HTR-8/SVneo (cell line): ENCODE measurements around the gene C10orf62.

Experiments
- DNase-seq: peaks from one replicate; pipeline ENCODE4 v3.0.0; 2011; ENCODE audit warnings: low spot score, mixed read lengths; ENCODE audit not compliant: insufficient read length
- FAIRE-seq: peaks from 2 replicates; lab custom pipeline; 2011; peaks lifted over from hg19 to GRCh38; lab: Jason Lieb, UNC

Gene C10orf62

DNA sequence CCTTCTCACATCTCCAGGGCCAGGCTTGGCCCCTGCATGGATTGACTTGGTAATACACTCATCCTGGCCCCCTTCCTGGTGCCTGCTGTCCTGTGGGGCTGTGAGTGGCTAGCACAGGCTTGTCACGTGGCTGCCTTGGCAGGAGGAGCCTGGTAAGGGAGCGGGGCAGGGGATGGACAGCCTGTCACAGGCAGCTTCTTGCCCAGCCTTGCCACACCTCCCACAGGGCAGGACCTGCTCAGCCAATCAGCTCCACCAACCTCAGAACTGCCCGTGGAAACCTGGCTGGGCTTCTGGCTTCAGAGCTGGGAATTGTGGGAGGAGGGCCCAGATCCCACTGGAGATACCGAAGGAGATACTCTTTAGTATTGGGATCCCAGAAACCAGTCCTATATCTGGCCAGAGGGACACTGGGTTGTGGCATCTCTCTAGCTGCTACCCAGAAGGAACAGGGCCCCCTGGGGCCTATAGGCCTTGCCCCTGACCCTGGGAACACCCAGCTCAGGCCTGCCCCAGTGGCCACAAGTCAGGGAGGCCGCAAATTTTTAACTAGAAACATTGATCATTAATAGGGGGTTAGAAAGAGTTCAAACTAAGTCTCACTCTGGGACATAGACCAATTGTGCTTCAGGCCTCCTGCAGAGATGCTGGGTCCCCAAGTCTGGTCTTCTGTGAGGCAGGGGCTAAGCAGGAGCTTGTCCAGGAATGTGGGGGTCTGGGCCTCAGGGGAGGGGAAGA is 5.3 kb upstream of the C10orf62 start, which contains the start of gene HOGA1:
TSS of gene HOGA1 (plus strand) at position 330 of the 738 bp plus-strand sequence. CDS start at position 645, 315 bp downstream.
- peak; percentile 94 for DNase-seq
- peak; percentile 94 for FAIRE-seq

DNA sequence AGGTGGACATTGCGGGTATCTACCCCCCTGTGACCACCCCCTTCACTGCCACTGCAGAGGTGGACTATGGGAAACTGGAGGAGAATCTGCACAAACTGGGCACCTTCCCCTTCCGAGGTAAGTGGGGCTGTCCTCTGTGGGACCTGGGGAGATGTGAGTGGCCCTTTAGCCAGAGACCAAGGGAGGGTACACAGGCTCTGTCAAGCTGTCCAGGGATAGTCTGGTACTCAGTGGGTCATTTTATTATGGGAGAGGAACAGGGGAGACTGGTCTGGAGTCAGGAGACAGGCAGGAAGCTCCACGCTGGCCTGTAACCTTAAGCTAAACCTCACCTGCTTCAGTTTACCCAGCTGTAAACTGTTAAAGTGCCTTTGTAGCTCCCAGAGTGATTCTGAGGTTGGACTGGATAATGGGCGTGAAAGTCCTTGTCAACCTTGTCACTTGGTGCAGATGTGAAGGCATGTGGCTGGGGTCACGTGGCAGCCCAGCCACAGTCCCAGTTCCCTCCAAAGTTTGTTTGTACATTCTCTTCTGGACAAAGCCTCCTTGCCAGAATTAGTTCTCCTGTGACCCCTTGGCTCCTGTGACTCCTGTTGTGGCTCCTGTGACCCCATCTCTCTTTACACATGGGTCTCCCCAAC is 4.6 kb upstream of the C10orf62 start:
- DNase-seq (no peak), FAIRE-seq (no peak)

DNA sequence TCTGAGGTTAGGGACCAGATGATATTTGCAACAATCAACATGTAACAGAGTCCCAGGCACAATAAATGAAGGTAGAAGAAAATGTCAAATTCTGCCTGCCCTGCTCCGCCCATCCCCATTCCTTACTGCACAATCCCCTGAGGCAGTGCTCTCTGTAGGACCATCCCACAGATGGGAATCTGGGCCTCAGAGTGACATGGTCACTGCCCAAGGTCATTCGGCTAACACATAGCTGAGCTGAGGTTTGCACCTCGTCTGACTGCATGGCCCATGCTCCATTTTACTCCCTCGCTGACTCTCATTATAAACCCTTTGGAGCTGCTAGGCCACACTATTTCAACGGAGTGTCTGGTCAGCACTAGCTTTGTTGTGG is 4.1 kb upstream of the C10orf62 start:
- DNase-seq (no peak), FAIRE-seq (no peak)

DNA sequence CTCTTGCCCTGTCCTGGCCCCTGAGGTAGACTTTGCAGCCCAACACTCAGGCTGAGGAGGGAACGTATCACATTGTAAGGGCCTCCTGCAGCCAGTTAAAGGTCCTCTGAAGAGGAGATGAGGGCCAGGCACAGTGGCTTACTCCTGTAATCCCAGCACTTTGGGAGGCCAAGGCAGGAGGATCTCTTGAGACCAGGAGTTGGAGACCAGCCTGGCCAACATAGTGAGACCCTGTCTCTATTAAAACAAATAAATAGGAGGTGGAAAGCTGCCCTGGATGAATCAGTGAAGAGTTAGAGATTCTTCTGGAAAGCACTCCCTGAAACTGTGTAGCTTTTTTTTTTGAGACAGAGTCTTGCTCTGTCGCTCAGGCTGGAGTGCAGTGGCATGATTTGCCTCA is 2.3 kb upstream of the C10orf62 start:
- FAIRE-seq (no peak), DNase-seq (no peak)

DNA sequence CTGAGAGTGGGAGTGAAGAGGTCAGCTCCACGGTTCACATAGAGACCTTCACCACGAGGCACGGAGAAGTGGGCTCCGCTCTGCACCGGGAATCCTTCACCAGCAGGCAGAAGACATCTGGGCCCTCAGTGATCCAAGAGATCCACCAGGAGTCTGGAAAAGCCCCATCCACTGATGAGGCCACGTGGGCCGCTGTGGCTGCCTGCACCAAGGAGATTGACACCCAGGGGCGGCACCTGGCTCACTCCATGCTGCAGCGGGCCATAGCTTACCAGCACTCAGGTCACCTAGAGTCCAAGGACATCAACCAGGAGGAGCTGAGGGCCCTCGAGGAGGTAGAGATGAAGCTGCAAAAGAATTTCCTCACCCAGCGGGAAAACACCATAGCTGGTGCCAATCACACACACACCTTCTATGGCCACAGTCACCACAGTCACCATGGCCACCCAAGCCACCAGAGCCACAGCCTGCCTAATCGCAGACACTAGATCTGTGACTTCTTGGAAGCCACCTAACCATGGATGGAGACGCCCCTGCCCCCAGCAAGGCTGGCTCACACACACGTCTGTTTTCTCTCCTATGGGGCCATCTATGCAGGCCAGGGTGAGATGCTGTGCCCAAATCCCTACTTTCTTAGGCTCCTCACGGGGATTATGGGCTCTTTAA is 694 bp downstream of the C10orf62 start:
- DNase-seq = no peak
- no peak for FAIRE-seq

DNA sequence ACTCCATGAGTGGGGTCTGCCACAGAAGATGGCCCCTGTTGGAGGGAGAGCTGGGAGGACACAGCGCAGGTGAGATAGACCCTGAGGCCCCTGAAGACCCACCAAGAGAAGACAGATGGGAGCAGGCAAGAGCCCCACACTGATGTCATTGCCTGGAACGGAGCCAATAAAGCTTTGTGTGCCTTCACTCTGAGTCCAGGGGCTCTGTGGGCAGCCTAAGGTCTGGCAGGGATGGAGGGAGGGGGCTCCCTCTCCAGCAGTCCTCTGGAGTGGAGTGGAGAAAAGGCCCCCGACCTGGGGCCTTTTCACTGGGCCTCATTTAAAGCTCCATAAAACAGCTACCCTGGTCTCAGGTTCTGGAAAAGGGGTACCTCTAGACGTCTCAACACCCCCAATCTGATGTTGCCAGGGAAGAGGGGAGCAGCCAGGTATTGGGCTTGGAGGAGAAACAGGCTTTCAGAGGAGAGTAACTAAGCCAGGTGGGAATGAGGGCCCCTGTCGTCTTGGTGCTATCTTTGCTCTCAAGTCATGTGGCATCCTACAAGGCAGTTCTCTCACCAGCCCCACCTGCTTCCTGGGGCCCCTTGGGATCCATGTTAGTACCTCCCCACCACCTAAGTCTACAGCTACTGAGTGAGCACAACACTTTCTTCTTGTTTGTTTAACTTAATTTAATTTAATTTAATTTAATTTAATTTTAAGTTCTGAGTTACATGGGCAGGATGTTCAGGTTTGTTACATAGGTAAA is 1.4 kb downstream of the C10orf62 start:
- DNase-seq (no peak), FAIRE-seq (no peak)

DNA sequence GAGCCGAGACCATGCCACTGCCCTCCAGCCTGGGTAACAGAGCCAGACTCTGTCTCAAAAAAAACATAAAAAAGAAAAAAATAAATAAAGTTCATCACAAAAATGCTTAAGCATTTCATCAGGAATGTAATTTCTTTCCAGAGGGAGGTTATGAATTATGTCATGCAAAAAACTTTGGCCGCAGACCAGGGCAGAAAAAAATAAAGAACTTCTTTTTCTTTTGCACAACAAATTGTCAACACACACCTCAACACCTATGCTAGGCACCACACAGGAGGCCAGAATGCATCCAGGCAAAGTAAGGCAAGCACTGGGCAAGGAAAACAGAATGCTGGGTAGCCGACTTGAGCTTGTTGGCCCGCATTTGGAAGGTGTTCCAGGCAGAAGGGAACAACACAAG is 3.9 kb downstream of the C10orf62 start:
- no peak for FAIRE-seq
- no peak for DNase-seq

DNA sequence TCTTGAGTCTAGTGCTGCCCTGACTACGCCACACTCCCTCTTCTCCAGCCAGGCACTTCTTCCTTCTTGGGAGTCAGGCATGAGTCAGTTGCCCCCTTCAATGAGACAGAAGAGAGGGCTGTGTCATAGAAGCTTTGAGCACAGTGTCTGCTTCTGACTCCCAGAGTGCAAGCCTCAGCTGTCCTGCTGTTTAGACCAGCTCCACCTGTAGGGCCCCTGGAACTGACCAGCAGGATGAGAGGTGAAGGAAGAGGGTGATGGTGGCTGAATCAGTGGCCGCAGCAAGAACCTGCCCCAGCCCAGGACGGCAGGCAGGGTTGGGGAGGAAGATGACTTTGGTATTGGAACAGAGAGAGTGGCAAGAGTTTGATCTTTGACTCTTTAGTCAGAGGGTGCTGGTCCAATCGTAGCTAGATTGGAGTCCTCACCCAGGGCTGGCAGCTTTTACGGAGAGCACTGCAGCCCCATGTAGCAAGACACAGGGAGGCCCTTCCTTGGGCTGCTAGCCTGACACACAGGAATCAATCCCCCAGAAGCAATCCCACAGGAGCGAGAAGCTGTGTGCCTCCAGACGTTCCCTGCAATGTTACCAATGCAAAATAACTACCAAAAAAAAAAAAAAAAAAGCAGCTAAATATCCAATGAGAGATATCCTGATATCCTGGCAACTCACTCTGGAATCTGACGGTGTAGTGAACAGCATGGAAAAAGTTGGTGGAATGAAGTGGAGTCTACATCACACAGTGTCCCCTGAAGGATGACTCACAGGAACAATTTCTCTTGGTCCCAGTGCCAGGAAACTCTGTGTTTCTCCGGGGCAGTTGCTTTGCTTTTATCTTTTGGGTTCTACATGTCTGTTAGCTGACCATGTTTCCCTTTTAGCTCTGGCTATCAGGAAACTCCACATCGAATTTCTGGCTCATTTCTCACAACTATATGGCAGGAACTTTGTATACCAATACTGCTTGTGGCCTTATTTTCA is 6.9 kb downstream of the C10orf62 start:
- peak; percentile 74 for FAIRE-seq
- peak; percentile 75 for DNase-seq

DNA sequence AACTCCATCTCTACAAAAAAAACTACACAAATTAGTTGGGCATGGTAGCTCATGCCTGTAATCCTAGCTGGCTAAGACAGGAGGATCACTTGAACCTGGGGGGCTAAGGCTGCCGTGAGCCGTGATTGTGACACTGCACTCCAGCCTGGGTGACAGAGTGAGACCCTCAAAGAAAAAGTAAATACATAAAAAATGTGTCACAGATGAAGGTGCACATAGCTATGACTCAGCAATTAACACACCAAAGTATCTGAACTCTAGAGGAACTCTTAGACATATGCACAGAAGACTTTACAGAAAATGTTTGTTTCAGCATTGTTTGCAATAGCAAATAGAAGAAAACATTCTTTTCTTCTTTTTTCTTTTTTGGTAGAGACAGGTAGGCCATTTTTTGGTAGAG is 8.3 kb downstream of the C10orf62 start:
- DNase-seq (no peak), FAIRE-seq (no peak)

DNA sequence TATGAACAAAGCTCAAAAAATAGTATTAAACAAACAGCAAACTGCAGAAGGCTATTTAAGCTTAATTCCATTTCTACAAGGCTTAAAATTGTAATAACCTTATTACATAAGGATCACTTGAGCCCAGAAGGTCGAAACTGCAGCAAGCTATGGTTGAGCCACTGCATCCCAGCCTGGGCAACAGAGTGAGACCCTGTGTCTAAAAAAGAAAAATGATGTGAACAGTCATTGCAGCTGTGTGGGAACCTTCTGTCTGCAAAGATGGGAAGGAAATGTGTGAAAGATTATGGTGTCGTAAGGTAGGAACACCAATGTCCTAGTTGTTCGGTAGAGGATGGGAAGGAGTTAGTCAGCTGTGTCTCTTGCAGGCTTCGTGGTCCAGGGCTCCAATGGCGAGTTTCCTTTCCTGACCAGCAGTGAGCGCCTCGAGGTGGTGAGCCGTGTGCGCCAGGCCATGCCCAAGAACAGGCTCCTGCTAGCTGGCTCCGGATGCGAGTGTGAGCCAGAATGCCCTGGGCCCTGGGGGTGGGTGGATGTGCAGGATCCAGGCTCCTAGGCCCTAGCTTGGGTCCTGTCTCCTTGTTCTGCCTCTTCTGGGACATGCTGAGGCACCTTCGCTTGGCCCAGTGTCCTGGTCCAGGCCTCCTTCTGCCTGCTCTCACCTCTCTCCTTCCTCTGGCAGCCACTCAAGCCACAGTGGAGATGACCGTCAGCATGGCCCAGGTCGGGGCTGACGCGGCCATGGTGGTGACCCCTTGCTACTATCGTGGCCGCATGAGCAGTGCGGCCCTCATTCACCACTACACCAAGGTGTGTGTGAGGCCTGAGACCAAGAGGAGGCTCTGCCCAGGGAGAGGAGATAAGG is 9.1 kb downstream of the C10orf62 start:
- FAIRE-seq = peak; percentile 9
- no peak for DNase-seq

DNA sequence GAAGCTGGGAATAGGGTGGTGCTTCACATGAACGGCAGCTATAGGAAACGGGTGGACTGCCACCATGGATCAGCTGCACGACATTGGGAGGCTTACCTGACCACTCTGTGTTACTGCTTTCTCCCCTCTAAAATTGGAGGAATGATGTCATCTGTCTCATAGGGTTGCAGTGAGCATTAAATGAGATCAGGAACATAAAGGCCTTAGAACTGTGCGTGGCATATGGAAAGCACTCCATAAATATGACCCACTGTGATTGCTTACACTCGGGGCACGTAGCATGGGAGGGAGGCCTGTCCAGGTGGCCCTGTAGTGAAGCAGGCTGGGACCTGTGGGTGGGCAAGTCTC is 9.7 kb downstream of the C10orf62 start:
- FAIRE-seq (no peak), DNase-seq (no peak)

DNA sequence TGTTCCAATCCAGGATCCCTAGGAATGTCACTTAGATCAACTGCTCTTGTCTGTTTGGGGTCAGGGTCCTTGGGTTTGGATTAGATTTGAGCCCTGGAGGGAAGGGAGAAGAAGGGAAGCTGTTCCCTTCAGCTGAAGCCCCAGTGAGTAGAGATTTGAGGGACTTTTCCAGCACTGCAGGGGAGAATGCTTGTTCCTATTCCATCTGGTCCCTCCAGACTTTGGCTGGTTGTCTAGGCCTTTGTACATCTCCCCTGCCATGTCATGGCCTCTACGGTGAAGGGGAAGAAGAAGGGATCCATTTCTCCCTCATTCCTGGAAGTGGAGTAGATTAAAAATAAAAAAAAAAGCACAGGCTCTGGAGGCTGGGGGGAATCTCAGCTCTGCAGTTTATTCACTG is 11.1 kb downstream of the C10orf62 start:
- FAIRE-seq (no peak), DNase-seq (no peak)

DNA sequence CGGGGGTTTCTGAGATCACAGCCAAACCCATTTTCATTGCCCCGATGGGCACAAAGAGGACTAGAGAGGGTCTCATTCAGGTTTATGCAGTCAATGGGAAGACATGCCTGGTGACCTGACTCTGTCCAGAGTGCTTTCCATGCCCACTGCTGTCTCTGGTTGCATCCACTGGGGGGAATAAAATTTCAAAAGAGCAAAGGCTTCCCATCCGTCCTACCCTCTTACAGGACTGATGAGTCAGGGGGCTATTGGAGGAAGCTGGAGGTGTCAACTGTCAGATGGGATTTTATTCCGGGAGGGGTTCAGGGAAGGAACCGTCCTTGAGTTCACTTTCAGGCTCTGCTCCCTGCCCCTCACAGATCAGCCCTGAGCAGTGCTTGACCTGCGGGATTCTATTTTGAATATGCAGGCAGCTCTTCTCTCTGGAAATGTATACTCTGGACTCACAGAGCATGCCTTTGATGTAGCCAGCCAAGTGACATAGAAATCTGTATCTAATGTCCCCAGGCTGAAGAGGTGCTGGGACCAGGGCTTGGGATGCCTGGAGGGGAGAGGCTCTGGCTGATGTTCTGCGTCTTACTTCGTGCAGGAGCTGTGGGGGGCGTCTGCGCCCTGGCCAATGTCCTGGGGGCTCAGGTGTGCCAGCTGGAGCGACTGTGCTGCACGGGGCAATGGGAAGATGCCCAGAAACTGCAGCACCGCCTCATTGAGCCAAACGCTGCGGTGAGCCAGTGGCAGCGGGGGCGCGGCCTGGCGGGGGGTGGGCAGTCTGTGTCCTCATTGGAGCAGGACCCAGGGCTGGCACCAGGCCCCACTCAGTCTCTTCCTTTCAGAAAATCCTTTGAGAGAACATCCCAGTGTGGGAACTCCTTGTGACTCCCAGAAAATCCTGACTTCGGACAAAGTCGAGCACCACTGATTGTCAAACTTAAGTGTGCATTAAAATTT is 12.0 kb downstream of the C10orf62 start:
- DNase-seq = no peak
- FAIRE-seq = no peak

DNA sequence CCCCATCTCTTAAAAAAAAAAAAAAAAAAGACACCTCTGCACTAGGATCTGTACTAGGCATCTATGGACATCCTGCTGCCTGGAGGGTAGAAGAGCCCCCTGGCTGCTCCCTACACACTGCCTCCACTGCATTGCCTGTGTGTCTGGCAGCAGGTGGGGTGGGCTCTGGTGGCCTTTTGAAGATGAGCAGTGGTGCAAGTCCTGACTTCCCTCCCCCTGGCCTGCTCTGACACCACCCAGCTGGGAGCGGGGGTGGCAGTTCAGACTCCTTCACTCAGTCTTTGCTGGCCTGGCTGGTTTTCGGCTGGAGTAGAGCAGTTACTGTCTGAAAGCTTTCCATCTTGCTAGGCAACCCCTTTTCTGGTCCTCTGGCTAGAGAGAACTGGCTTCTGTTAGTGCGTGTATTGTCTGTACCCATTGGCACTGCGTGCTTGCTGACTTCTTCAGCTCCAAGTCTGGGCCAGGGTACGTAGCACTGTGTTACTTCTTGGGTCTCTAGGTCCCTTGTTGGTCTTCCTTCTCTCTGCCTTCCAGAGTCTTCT is 17.6 kb downstream of the C10orf62 start:
- no peak for FAIRE-seq
- DNase-seq = no peak

DNA sequence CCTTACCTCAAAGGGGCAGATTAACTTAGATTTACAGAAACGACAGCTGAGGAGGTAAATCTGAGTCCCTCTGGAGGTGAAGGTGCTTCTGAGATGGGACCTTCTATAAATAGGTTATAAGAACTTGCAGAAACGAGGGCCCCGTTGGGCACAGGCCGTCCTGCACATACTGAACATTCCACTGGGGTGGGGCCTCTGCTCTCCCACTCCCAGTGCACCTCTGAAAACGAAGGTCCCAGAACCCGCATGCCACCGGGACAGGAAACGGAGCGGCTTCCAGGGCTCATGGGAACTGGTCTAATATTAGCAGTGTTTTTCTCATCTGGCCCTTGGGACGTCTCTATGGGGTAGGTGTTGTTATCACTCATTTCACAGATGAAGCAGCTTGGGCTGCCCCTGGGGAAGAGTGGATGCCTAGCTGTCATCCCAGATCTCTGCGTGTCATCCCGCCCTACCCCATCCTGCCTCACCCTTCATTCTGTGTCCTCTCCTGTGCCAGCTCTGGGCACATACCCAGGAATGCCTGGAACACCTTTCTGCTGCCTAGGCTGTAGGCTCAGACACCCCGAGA is 19.6 kb downstream of the C10orf62 start:
- DNase-seq (no peak), FAIRE-seq (no peak)

DNA sequence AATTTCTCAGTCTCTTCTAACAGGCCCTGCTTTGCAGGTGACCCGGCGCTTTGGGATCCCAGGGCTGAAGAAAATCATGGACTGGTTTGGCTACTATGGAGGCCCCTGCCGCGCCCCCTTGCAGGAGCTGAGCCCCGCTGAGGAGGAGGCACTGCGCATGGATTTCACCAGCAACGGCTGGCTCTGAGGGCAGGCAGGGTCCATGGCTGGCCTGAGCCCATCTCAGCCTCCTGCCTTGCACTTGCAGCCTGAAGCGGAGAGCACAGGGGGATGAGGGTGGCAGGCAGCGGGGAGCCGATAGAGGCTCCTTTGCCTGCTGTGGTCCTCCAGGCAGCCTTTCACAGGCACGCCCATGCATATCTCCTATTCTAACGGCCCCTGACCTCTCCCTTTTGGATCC is 22.0 kb downstream of the C10orf62 start:
- no peak for DNase-seq
- no peak for FAIRE-seq

DNA sequence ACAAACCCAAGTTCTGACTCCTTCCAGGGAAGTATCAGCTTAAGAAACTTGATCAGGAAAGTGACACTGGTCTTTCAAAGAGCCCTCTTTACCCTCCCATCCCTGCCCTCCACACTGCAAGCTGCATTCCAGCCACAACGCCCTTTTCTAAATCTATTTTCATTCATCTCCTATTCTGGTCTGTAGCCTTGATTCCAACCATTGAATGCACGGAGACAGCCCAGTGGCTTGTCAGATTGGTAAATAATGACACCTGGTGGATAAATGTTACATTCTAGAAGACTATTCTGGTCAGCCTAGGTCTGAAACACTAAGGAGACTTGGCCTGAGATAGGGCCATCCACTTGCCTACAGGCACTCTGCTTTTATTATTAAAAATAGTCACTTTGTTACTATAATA is 22.9 kb downstream of the C10orf62 start:
- FAIRE-seq = peak; percentile 72
- peak; percentile 69 for DNase-seq
